ENCODE measurements around the gene TPGS1.

GRCh38 chr19:485077-485476 is 22.2 kb upstream of the TPGS1 start:
- TF ChIP-seq CTCF (IDR thresholded peaks at IDR 0.05; ENCODE audit: extremely low read depth in 1 of 2, insufficient read depth in 1 of 2, low read depth in 1 of 2, low read length in 2 of 2) (no peak), EZH2 (IDR thresholded peaks at IDR 0.05; ENCODE audit: borderline replicate concordance, low read depth, low read length, severe bottlenecking) (no peak), POLR2A (IDR thresholded peaks at IDR 0.05; ENCODE audit: low read depth, low read length) (no peak), MYC (IDR thresholded peaks at IDR 0.05; ENCODE audit: low read depth, low read length) (no peak)

Measured in endothelial cell of umbilical vein (primary cell).